Activated naive CD8-positive, alpha-beta T cell (primary cell): ENCODE data around the gene NSMF.

ENCODE experiments used
- H3K27ac Mint-ChIP-seq: one replicate; pipeline ENCODE4 v1.8.0; 2021; ENCODE audit warnings: mixed read lengths
- H3K27me3 Mint-ChIP-seq: one replicate; pipeline ENCODE4 v1.8.0; 2021; ENCODE audit warnings: mixed read lengths
- H3K36me3 Mint-ChIP-seq: one replicate; pipeline ENCODE4 v1.8.0; 2021; ENCODE audit warnings: mixed read lengths
- H3K4me1 Mint-ChIP-seq: one replicate; pipeline ENCODE4 v1.8.0; 2021; ENCODE audit warnings: low read depth, mixed read lengths
- H3K4me3 Mint-ChIP-seq: one replicate; pipeline ENCODE4 v1.8.0; 2021; ENCODE audit warnings: mild to moderate bottlenecking, mixed read lengths
- H3K9me3 Mint-ChIP-seq: one replicate; pipeline ENCODE4 v1.8.0; 2021; ENCODE audit warnings: low read depth, mixed read lengths

Gene NSMF

GRCh38 chr9:137437691-137438590 lies 21.2 kb downstream of the NSMF start:
- H3K27ac Mint-ChIP-seq: no peak overlapping the region
- no peaks in the 10 kb centered on the region for H3K36me3 Mint-ChIP-seq
- H3K4me3 Mint-ChIP-seq: no peak overlapping the region
- H3K4me1 Mint-ChIP-seq: peaks cover 3% of the 10 kb centered on the region
- H3K9me3 Mint-ChIP-seq: no peaks in the 10 kb centered on the region
- peaks cover 4% of the 10 kb centered on the region for H3K27me3 Mint-ChIP-seq

GRCh38 chr9:137436761-137437600 lies 22.2 kb downstream of the NSMF start:
- Mint-ChIP-seq H3K36me3 (no peaks in the 10 kb centered on the region), H3K4me1 (peaks cover 2% of the 10 kb centered on the region), H3K4me3 (no peak overlapping the region), H3K27me3 (peaks cover 2% of the 10 kb centered on the region), H3K9me3 (no peaks in the 10 kb centered on the region), H3K27ac (no peak overlapping the region)

- Mint-ChIP-seq H3K27me3 (no peaks in the 10 kb centered on the region), H3K27ac (no peak overlapping the region), H3K36me3 (no peaks in the 10 kb centered on the region), H3K4me3 (no peak overlapping the region), H3K9me3 (no peaks in the 10 kb centered on the region), H3K4me1 (no peaks in the 10 kb centered on the region)
Measured at GRCh38 chr9:137435980-137436760, 23.0 kb downstream of the NSMF start.

- H3K4me3 Mint-ChIP-seq: no peak overlapping the region
Measured at GRCh38 chr9:137435381-137435891, 23.7 kb downstream of the NSMF start.

GRCh38 chr9:137434498-137435380 lies 24.4 kb downstream of the NSMF start:
- Mint-ChIP-seq H3K36me3 (no peaks in the 10 kb centered on the region), H3K4me3 (no peak overlapping the region), H3K4me1 (no peaks in the 10 kb centered on the region), H3K27ac (no peak overlapping the region), H3K27me3 (no peaks in the 10 kb centered on the region), H3K9me3 (no peaks in the 10 kb centered on the region)

More at GRCh38 chr9:137435381-137435891, 23.7 kb downstream of the NSMF start:
- Mint-ChIP-seq H3K9me3 (no peaks in the 10 kb centered on the region), H3K36me3 (no peaks in the 10 kb centered on the region), H3K4me1 (no peaks in the 10 kb centered on the region), H3K27ac (no peak overlapping the region), H3K27me3 (no peaks in the 10 kb centered on the region)

DNA sequence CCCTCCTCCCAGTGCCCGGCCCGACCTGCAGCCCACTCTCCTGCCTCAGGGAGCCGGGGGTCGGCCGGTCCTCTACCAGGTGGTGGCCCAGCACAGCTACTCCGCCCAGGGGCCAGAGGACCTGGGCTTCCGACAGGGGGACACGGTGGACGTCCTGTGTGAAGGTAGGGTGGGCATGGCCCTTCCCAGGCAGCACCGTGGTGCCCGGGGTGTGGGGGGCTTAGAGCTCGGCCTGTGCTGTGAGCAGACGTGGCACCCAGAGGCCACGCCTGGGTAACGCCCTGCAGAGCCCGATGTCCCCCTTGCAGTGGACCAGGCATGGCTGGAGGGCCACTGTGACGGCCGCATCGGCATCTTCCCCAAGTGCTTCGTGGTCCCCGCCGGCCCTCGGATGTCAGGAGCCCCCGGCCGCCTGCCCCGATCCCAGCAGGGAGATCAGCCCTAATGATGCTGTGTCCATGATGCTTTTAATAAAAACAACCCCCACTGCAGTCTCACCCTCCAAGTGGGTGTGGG lies 25.2 kb downstream of the NSMF start:
- H3K4me3 Mint-ChIP-seq: no peak overlapping the region
- H3K27me3 Mint-ChIP-seq: no peaks in the 10 kb centered on the region
- H3K27ac Mint-ChIP-seq: no peak overlapping the region
- H3K36me3 Mint-ChIP-seq: no peaks in the 10 kb centered on the region
- H3K4me1 Mint-ChIP-seq: no peaks in the 10 kb centered on the region
- no peaks in the 10 kb centered on the region for H3K9me3 Mint-ChIP-seq

DNA sequence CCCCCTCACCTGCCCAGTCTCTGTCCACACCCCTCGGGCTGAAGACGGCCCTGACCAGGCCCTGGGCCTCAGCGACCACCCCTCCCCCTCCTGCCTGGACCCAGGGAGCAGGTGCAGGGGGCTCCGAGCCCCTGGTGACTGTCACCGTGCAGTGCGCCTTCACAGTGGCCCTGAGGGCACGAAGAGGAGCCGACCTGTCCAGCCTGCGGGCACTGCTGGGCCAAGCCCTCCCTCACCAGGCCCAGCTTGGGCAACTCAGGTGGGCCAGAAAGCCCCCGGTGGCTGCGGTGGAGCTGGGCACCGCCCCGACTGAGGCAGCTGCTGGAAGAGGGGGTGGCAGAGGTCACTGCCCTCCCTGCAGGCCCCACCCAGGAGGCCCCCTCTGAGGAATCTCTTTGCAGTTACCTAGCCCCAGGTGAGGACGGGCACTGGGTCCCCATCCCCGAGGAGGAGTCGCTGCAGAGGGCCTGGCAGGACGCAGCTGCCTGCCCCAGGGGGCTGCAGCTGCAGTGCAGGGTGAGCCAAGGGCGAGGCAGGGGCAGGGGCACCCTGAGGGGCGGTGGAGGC lies 25.7 kb downstream of the NSMF start:
- H3K9me3 Mint-ChIP-seq: no peaks in the 10 kb centered on the region
- H3K27me3 Mint-ChIP-seq: no peaks in the 10 kb centered on the region
- no peak overlapping the region for H3K4me3 Mint-ChIP-seq
- no peak overlapping the region for H3K27ac Mint-ChIP-seq
- H3K36me3 Mint-ChIP-seq: no peaks in the 10 kb centered on the region
- H3K4me1 Mint-ChIP-seq: no peaks in the 10 kb centered on the region

GRCh38 chr9:137432687-137433348 lies 26.3 kb downstream of the NSMF start:
- H3K9me3 Mint-ChIP-seq: no peaks in the 10 kb centered on the region
- no peaks in the 10 kb centered on the region for H3K27me3 Mint-ChIP-seq
- H3K36me3 Mint-ChIP-seq: no peaks in the 10 kb centered on the region
- H3K4me1 Mint-ChIP-seq: no peaks in the 10 kb centered on the region
- H3K4me3 Mint-ChIP-seq: no peak overlapping the region
- no peak overlapping the region for H3K27ac Mint-ChIP-seq

DNA sequence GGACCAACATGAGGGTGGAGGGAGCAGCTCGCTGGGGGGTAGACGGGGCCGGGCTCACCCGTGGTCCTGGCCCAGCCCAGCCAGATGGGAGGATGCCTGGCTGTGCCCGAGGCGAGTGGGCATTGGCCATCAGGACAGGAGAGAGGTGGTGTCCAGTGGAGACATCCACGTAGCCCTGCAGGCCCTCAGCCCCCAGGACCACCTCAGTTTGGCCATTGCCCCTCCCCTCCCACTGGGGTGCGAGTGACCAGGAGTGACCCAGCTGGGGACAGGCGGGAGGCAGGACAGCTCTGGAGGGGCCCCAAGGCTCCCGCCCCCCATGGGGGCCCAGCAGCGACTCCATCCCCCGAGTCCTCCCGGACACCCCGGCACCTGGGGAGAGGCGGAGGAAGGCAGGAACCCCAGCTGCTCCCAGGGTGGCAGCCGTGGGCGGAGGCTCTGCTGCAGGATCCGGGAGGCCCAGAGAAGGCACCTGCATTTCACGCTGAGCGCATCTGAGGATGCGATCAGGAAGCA lies 27.7 kb downstream of the NSMF start:
- no peak overlapping the region for H3K4me3 Mint-ChIP-seq
- H3K4me1 Mint-ChIP-seq: no peaks in the 10 kb centered on the region
- H3K27me3 Mint-ChIP-seq: no peaks in the 10 kb centered on the region
- H3K36me3 Mint-ChIP-seq: no peaks in the 10 kb centered on the region
- H3K9me3 Mint-ChIP-seq: no peaks in the 10 kb centered on the region
- no peak overlapping the region for H3K27ac Mint-ChIP-seq

- Mint-ChIP-seq H3K4me3 (no peak overlapping the region), H3K4me1 (no peaks in the 10 kb centered on the region), H3K36me3 (no peaks in the 10 kb centered on the region), H3K9me3 (no peaks in the 10 kb centered on the region), H3K27ac (no peak overlapping the region), H3K27me3 (no peaks in the 10 kb centered on the region)
Measured at GRCh38 chr9:137430723-137431415, 28.3 kb downstream of the NSMF start.

DNA sequence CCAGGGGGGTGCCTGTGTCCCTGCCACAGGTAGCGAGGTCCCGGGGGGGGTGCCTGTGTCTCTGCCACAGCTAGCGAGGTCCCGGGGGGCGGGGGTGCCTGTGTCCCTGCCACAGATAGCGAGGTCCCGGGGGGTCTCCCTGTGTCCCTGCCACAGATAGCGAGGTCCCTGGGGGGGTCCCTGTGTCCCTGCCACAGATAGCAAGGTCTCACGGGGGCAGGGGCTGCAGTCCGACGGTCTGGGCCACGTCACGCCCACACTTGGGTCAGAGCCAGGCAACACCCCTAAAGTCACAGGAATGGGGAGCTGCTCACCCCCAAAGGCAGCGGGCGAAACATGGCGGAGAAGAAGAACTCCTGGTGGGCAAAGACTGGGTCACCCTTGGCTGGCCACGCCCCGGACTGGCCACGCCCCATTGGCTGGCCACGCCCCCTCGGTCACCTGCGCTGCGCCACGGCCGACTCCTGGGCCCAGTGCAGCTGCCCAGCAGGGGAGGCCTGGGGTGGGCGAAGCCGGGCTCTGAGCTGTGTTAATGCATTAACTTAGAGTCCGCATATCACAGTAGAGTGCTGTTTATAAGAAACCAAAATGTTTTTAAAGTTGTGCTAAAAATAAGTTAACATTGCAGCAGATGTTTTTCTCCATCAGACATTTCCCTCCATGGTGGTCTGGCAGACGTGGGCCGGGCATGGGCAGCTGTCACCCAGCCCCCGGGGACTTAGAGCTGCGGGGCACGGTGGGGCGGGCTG lies 29.0 kb downstream of the NSMF start:
- Mint-ChIP-seq H3K4me3 (no peak overlapping the region), H3K9me3 (no peaks in the 10 kb centered on the region), H3K27ac (no peak overlapping the region), H3K27me3 (no peaks in the 10 kb centered on the region), H3K4me1 (no peaks in the 10 kb centered on the region), H3K36me3 (no peaks in the 10 kb centered on the region)

DNA sequence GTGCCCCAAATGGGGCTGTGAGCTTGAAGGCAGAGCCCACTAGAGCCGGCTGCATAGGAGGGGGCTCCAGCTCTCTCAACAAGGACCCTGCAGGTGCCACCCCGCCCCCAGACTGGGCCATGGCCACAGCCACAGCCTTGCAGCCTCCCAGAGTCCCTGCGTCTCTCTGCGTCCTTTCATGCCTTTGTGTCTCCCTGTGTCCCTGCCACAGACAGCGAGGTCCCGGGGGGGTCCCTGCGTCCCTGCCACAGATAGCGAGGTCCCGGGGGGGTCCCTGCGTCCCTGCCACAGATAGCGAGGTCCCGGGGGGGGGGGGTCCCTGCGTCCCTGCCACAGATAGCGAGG lies 29.6 kb downstream of the NSMF start:
- H3K4me1 Mint-ChIP-seq: peaks cover under 1% of the 10 kb centered on the region
- no peaks in the 10 kb centered on the region for H3K36me3 Mint-ChIP-seq
- no peaks in the 10 kb centered on the region for H3K9me3 Mint-ChIP-seq
- H3K4me3 Mint-ChIP-seq: no peak overlapping the region
- no peak overlapping the region for H3K27ac Mint-ChIP-seq
- no peaks in the 10 kb centered on the region for H3K27me3 Mint-ChIP-seq
